Fibroblast of skin of right quadriceps (primary cell): ENCODE data around the gene NSA2.
A peak's percentile ranks its signal among the peaks of the same experiment; 100 is the strongest.
"Not testable (repeated sequence)": the region's sequence is repeated elsewhere in the genome, so short reads cannot be mapped to it uniquely, and the experiment has no call there.

Experiments
- DNase-seq: peaks from one replicate; pipeline ENCODE4 v3.0.0-alpha.2; 2013

NSA2 gene

GRCh38 chr5:74766849-74767578, at the start of gene NSA2, which contains the start of gene GFM2:
NSA2 (plus strand) TSS chr5:74767249; CDS start chr5:74767361, 112 bp downstream.
GFM2 (minus strand) TSS chr5:74767117; CDS start chr5:74763742, 3,375 bp downstream.
- DNase-seq: peak; percentile 91

- no peak for DNase-seq
Measured at GRCh38 chr5:74717596-74717995, 49.5 kb upstream of the NSA2 start.

GRCh38 chr5:74722271-74722670, 44.8 kb upstream of the NSA2 start:
- DNase-seq: no peak

DNA sequence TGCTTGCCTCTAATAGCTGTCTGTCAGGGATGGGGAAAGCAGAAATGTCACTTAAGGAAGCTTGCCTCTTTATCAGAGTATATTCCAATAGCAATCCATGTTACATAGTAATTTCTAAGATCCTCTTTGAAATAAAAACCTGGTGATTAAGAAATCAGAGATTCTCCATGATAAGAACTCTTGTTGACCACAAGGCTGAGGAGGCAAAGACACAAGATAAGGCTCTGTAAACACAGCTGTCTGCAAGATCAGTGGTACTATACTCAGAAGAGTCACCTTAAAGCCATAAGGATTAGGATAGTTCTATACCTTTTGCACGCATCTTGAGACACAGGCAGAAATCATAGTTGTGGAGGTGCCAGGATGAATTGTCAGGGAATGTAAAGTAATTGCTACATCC, 41.7 kb upstream of the NSA2 start:
- DNase-seq: no peak

DNA sequence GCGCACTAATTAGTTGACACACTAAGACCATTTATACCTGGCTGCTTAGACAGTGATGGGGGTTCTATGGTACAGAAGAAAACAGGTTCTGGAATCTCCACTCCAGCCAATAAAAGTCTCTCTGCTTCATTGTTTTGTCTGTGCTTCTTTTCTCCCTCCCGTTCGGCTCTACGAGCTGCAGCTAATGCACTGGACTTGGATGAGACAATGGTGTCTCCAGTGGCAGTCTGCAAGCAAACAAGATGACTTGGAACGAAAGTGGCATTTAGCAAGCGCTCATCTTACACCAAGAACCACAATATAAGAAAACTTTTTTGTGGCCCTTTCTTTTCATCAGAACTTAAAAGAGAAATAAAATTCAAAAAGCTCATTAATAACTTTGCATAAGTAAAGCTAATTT, 30.3 kb upstream of the NSA2 start:
- DNase-seq: no peak

GRCh38 chr5:74738406-74738805, 28.6 kb upstream of the NSA2 start:
- no peak for DNase-seq

- not testable (repeated sequence) for DNase-seq
Measured at GRCh38 chr5:74748742-74749141, 18.3 kb upstream of the NSA2 start.

DNA sequence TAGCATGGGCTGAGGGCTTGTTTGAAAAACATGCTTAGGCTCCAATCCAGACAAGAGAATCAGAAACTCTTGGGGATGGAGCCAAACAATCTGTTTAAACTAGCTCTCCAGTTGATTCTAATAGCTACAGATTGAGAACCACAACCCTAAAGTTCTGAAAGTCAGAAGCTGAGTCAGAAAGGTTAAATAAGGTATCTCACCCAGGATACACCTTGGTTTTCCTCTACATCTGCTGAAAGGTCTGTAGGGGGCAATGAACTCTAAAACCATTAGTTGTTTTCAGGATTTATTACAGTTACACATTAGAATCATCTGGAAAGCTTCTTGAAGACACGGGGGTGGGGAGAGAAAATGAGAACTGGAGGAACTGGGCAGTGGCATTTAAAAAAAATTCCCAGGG, 5.8 kb upstream of the NSA2 start:
- no peak for DNase-seq

GRCh38 chr5:74762599-74762998, 4.5 kb upstream of the NSA2 start:
- peak; percentile 60 for DNase-seq

- no peak for DNase-seq
Measured at GRCh38 chr5:74763504-74763903, 3.5 kb upstream of the NSA2 start.

DNA sequence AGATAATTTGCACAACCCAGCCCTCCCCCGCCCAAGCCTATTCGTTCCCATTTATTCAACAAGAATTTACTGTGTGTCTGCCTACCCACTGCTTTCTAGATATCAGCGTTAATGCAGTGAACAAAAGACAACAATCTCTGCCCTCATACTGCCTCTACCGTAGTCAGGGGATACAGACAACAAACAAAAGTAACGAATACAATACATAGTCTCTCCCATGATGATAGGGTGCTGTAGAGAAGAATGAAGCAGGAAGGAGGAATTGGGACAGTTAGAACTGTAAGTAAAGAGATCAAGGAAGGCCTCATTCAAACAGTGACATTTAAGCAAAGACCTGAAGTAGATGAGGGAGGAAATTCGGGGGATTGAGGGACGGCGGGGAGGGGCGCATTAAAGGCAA, 1.8 kb upstream of the NSA2 start:
- DNase-seq: no peak

DNA sequence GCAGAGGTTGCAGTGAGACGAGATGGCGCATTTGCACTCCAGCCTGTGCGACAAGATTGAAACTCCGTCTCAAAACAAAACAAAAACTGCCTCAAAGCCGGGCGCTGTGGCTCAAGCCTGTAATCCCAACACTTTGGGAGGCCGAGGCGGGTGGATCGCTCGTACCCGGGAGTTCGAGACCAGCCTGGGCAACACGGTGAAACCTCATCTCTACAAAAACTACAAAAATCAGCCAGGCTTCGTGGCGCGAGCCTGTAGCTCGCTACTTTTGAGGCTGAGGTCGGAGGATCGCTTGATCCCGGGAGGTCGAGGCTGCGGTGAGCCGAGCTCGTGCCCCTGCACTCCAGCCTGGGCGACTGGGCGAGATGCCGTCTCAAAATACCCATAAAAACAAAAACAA, 1.1 kb upstream of the NSA2 start:
- no peak for DNase-seq

DNA sequence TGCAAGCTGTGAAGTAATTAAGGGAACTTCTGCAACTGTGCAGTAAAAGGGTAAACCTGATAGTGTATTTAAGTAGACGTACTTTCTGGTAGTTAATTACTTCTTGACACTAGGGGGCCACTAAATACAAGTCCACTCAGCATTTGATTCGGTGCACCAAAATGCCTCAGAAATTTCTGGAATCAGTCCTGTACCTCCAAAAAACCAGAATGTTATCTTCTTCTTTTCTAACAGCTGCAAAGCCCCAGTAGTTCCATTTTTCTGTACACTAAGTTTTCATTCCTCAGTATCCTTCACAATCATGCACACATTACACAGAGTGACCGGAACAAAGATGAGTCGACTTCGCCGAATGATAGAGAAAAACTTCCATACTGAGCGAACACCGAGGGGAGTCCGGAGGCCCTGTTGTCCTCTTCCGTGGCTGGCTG, 616 bp upstream of the NSA2 start:
- peak; percentile 26 for DNase-seq

- DNase-seq: peak; percentile 29
Measured at GRCh38 chr5:74767579-74767913, 497 bp downstream of the NSA2 start.

- no peak for DNase-seq
Measured at GRCh38 chr5:74772359-74772758, 5.3 kb downstream of the NSA2 start.

DNA sequence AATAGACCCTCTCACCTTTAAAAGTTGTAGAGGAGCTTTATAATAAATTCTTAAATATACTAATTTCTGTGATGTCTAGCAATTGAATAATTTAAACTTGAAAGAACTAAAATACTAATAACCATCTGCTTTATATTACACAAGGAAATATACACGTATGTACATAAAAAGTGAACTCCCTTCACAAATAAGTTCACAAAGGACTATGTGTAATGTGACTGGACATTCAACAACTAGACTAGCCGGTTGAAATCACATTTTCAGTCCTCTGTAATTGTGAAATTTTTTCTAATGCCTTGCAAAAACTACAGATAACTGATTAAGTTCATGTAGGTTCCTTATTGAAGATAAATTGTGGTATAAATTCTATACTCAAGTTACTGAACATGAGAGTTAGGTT, 11.6 kb downstream of the NSA2 start:
- no peak for DNase-seq

DNA sequence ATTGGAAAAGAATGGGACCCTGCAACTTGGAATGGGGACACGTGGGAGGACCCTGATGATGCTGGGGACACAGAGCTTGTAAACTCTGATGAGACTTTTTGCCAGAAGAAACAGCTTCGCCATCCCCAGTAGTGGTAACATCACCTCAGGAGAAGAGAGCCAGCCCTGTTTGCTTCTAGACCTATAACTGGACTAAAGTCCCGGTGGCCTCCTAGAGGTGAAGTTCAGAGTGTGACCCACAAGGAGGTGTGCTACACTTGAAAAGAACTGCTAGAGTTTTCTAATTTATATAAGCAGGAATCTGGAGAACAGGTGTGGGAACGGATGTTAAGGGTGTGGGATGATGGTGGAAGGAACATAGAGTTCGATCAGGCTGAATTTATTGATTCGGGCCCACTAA, 19.8 kb downstream of the NSA2 start:
- no peak for DNase-seq

DNA sequence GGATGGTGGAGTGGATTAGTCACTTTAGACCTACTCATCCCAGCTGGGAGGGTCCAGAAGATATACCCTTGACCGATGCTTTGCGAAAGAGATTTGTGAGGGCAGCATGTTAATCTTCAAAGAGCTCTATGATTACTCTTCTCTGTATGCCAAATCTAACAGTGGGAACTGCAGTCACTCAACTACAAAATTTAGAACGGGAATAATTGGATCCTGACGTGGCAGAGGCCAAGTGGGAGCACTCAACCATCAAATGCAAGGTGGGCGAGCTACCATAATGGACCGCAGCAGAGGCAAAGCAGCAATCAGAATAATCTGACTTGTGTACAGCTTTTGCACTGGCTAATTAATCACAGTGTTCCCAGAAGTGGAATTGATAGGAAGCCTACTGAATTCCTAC, 20.4 kb downstream of the NSA2 start:
- no peak for DNase-seq

DNA sequence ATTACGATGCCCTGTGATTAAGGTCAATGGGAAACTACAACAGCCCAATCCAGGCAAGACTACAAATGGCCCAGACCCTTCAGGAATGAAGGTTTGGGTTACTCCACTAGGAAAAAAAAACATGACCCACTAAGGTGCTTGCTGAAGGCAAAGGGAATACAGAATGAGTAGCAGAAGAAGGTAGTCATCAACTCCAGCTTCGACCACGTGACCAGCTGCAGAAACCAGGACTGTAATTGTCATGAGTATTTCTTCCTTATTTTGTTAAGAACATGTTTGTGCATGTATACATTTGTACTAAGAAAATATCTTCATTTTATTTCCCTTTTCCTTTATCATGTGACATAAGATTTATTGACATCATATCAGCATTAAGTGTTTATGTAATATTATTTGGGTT, 24.6 kb downstream of the NSA2 start:
- DNase-seq: not testable (repeated sequence)

DNA sequence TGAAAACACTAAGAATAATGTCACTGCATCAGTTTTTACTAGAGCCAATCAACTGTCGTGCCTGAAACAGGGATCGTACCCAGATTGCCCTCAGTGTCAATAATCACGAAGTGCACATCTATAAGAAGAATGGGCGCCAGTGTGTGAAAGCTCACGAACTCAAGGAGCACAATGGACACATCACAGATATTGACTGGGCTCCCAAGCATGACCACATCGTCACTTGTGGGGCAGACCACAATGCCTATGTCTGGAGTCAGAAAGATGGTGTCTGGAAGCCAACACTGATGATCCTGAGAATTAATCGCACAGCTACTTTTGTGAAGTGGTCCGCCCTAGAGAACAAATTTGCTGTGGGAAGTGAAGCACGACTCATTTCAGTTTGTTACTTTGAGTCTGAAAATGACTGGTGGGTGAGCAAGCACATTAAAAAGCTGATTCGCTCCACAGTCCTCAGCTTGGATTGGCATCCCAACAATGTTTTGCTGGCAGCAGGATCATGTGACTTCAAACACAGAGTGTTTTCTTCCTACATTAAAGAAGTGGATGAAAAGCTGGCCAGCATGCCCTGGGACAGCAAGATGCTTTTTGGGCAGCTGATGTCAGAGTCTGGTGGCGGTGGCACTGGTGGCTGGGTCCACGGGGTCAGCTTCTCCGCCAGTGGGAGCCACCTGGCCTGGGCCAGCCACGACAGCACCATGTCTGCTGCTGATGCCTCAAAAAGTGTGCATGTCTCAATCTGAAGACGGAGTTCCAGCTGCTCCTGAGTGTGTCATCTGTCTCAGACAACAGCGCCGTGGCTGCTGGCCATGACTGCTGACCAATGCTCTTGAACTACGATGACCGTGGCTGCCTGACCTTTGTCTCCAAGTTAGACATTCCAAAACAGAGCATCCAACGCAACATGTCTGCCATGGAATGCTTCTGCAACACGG, 32.2 kb downstream of the NSA2 start:
- peak; percentile 15 for DNase-seq

DNA sequence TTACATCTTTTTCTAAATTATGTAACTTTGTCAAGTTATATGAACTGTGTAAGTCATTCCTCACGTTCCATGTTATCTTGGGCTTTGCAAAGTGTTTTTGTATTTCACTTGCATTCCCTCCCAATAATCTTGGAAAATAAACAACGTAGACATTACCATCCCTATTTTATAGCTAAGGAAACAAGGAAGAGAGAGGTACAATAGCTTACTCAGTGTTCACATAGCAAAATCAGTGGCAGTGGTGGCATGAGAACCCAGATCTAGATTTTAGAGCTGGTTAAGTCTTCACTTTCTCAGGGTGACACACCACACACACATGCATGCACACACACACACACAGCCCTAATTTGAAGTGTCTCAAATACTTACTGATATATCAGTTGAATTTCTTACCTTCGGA, 34.1 kb downstream of the NSA2 start:
- DNase-seq: no peak

DNA sequence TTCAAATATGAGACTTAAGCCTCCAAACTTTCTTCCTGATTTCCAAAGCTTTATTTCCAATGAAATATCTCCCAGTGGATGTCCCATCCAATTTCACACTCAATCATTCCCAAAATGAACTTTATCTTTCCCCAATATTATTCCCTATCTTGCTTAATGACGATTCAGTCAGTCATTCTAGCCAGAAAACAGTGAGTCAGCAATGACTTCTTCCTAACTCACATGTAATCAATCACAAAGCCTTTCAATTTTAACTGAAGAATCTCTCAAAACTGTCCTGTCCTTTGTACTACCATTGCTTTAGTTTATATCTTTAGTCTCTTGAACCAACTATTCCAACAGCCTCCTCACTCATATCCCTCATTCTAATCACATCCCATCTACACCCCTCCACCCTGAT, 34.9 kb downstream of the NSA2 start:
- peak; percentile 26 for DNase-seq

DNA sequence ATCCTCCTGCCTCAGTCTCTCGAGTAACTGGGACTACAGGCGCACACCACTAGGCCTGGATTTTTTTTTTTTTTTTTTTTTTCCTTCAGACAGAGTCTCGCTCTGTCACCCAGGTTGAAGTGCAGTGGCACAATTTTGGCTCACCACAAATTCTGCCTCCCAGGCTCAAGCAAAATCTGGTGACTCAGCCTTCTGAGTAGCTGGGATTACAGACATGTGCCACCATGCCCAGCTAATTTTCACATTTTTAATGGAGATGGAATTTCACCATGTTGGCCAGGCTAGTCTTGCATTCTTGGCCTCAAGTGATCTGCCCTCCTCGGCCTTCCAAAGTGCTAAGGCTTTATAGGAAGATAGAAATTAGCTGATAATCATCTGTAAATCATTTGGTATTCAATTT, 43.9 kb downstream of the NSA2 start:
- DNase-seq: no peak

DNA sequence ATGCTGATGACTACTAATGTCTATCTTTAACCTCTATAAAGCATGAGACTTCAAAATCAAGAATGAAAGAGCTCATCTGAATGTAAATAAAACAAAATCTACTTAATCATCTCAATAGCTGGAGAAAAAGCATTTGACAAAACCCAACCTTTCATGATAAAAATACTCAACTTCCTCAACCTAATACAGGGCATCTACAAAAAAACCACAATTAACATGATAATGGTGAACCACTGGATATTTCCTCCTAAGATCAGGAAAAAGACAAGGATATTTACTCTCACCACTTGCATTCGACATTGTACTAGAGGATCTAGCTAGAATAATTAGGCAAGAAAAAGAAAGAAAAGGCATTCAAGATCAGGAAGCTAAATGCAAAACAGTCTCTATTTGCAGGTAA, 49.8 kb downstream of the NSA2 start:
- DNase-seq: no peak
